BJ (cell line): ENCODE results near the gene RBBP4. TPM values are rescaled to one million over a fixed set of nuclear protein-coding genes. Genes with fewer than 3 reads are reported as not detected.

Source experiments
- CTCF ChIA-PET: fragments of 350-600 bp; formaldehyde crosslinking; extraction: SDS; loops from one replicate; lab custom pipeline; 2021; ENCODE audit warnings: antibody characterized with exemption, inconsistent platforms; lab: Yijun Ruan, JAX
- POLR2A ChIA-PET: fragments of 300-600 bp; sonication (Branson Sonifier 250); formaldehyde crosslinking; extraction: SDS; loops from one replicate; lab custom pipeline; 2021; ENCODE audit warnings: antibody characterized with exemption; lab: Charles Lee
- DNase-seq: peaks from one replicate; pipeline ENCODE4 v3.0.0-alpha.2; 2011; ENCODE audit warnings: low read depth
- H3K27me3 ChIP-seq: 2 replicates; pipeline ENCODE4 v1.6.0; 2011; ENCODE audit warnings: low read length; ENCODE audit not compliant: control insufficient read depth, insufficient read depth
- H3K36me3 ChIP-seq: 2 replicates; pipeline ENCODE4 v1.5.1; 2011; ENCODE audit warnings: low read length; ENCODE audit not compliant: control insufficient read depth, insufficient read depth
- H3K4me3 ChIP-seq: 2 replicates; pipeline ENCODE4 v1.5.1; 2011; ENCODE audit warnings: low read depth, mild to moderate bottlenecking, control low read depth, low read length
- polyA plus RNA-seq: library from polyadenylated mRNA; depleted of rRNA; stranded (reverse); fragments of >200 nt; gene quantifications from 2 replicates; pipeline ENCODE4 v1.2.3, GENCODE V29; 2011
- TF ChIP-seq, protein P1 (sequence below): IDR thresholded peaks from 2 replicates; pipeline ENCODE4 v1.5.1; 2011; ENCODE audit warnings: low read depth, mild to moderate bottlenecking, control low read depth, inconsistent platforms, low read length, moderate library complexity; ENCODE audit not compliant: insufficient read depth

Gene RBBP4
- polyA plus RNA-seq, 1 experiment, result 67.0 TPM

GRCh38 chr1:32644426-32644825 lies 6.6 kb upstream of the RBBP4 start:
- Histone ChIP-seq H3K36me3 (no peaks in the 10 kb centered on the region), H3K4me3 (no peak overlapping the region), H3K27me3 (no peaks in the 10 kb centered on the region)
- DNase-seq, result no peak
- CTCF ChIA-PET, result no interaction called here
- POLR2A ChIA-PET, result interaction anchor here (0.5 kb wide), 1 partner anchor 276 kb away, joined by 3 read pairs; no protein-coding TSS in a partner anchor
- TF ChIP-seq, protein P1, sequence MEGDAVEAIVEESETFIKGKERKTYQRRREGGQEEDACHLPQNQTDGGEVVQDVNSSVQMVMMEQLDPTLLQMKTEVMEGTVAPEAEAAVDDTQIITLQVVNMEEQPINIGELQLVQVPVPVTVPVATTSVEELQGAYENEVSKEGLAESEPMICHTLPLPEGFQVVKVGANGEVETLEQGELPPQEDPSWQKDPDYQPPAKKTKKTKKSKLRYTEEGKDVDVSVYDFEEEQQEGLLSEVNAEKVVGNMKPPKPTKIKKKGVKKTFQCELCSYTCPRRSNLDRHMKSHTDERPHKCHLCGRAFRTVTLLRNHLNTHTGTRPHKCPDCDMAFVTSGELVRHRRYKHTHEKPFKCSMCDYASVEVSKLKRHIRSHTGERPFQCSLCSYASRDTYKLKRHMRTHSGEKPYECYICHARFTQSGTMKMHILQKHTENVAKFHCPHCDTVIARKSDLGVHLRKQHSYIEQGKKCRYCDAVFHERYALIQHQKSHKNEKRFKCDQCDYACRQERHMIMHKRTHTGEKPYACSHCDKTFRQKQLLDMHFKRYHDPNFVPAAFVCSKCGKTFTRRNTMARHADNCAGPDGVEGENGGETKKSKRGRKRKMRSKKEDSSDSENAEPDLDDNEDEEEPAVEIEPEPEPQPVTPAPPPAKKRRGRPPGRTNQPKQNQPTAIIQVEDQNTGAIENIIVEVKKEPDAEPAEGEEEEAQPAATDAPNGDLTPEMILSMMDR, result no peak

- Histone ChIP-seq H3K27me3 (no peaks in the 10 kb centered on the region), H3K36me3 (0 out of 2 replicates have a peak, but pooled peaks cover 2% of the 10 kb centered on the region), H3K4me3 (no peak overlapping the region)
- DNase-seq, result no peak
- CTCF ChIA-PET, result interaction anchor here (0.6 kb wide), 1 partner anchor 127 kb away, joined by 3 read pairs; no protein-coding TSS in a partner anchor
- POLR2A ChIA-PET, result no interaction called here
- TF ChIP-seq, protein P1, result no peak
These were observed 3.5 kb upstream of the RBBP4 start for GRCh38 chr1:32647308-32648134.

DNA sequence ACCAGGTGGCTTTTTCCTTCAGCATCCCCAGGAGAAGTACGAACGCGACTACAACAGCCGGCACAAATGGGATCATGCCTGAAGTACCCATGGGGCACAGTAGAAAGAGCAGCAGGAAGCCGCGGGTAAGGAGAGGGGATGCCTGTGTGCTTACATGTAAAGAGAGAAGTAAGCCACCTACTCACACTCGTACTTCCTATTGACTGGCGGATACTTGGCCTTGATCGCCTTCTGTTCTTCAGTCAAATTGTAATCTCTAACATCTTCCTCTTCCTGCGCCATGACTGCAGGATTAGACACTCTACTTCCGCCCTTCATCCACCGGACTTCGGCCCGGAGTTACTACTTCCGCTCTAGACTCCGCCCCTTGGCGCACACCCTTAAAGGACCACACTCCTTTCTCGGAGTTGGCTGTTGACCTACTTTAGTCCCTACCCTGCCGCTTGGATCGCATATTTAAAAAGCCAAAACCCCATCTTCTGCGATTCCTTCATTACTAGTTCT lies 708 bp upstream of the RBBP4 start, which contains the start of gene ZBTB8OS:
Gene ZBTB8OS, minus strand, starts transcription at position 303 of the 504 bp plus-strand sequence. Its CDS starts 21 bp downstream, at position 282.
- TF ChIP-seq, protein P1, result no peak
- POLR2A ChIA-PET, result interaction anchor here (0.5 to 1.0 kb wide), 4 partner anchors 11 to 53 kb away, joined by 3 to 5 read pairs (median 4); no protein-coding TSS in a partner anchor
- CTCF ChIA-PET, result no interaction called here
- DNase-seq, result peak; percentile 53
- peak within 1 kb of the TSS; percentile 87 for H3K4me3 ChIP-seq
- H3K27me3 ChIP-seq, result no peaks in the 10 kb centered on the region
- H3K36me3 ChIP-seq, result peaks cover 7% of the 10 kb centered on the region

DNA sequence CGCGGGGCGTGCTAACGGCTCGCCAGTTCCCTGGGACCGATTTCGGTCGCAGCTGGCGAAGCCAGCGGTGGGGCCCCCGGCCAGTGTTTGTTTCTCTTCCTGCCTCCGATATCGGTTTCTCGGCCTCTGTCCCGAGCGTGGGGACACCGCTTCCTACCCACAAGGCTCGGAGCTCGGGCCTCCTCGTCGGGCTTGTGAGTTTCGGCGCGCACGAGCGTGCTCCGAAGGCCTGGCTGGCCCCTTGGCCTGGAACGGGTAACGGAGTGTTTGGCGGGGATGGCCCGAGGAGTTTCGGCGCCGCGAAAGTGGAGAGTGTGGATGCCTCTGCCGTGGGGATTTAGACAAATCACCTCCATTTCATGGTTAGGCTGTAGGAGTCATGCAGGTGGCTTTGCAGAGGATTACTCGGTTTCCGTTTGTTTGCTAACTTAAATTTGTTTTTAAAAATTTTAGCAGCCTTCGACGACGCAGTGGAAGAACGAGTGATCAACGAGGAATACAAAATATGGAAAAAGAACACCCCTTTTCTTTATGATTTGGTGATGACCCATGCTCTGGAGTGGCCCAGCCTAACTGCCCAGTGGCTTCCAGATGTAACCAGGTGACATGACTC lies 559 bp downstream of the RBBP4 start:
- H3K27me3 ChIP-seq, result no peaks in the 10 kb centered on the region

More for the DNA sequence above, 559 bp downstream of the RBBP4 start:
- H3K36me3 ChIP-seq, result peaks cover 7% of the 10 kb centered on the region
- H3K4me3 ChIP-seq, result peak overlapping the region; percentile 87
- peak; percentile 0 for DNase-seq
- POLR2A ChIA-PET, result interaction anchor here (0.5 to 1.0 kb wide), 4 partner anchors 12 to 102 kb away, joined by 4 to 14 read pairs (median 4); no protein-coding TSS in a partner anchor
- TF ChIP-seq, protein P1, result no peak
- CTCF ChIA-PET, result interaction anchor here (0.9 kb wide), 1 partner anchor 120 kb away, joined by 3 read pairs; no protein-coding TSS in a partner anchor
